Measurements from ENCODE around the gene TUBB4B.
"Not testable (repeated sequence)": the region's sequence is repeated elsewhere in the genome, so short reads cannot be mapped to it uniquely, and the experiment has no call there.

The TUBB4B gene

GRCh38 chr9:137236238-137236935 lies 4.7 kb upstream of the TUBB4B start:
- DNase-seq (ENCODE audit: low read depth, low spot score), result peak; percentile 76

GRCh38 chr9:137236936-137237421 lies 4.1 kb upstream of the TUBB4B start:
- DNase-seq (ENCODE audit: low read depth, low spot score), result no peak

GRCh38 chr9:137237759-137238726 lies 3.0 kb upstream of the TUBB4B start:
- no peak for DNase-seq (ENCODE audit: low read depth, low spot score)

GRCh38 chr9:137239541-137240200 lies 1.4 kb upstream of the TUBB4B start:
- not testable (repeated sequence) for DNase-seq (ENCODE audit: low read depth, low spot score)

GRCh38 chr9:137240318-137240840 lies 708 bp upstream of the TUBB4B start:
- DNase-seq (ENCODE audit: low read depth, low spot score), result peak; percentile 37

- DNase-seq (ENCODE audit: low read depth, low spot score), result peak; percentile 54
Measured at GRCh38 chr9:137241490-137242268, 592 bp downstream of the TUBB4B start.

- no peak for DNase-seq (ENCODE audit: low read depth, low spot score)
Measured at GRCh38 chr9:137242269-137243203, 1.4 kb downstream of the TUBB4B start.

- not testable (repeated sequence) for DNase-seq (ENCODE audit: low read depth, low spot score)
Measured at GRCh38 chr9:137243266-137243625, 2.2 kb downstream of the TUBB4B start.

- DNase-seq (ENCODE audit: low read depth, low spot score), result no peak
Measured at GRCh38 chr9:137243626-137244485, 2.8 kb downstream of the TUBB4B start.

- no peak for DNase-seq (ENCODE audit: low read depth, low spot score)
Measured at GRCh38 chr9:137244486-137245449, 3.7 kb downstream of the TUBB4B start.

GRCh38 chr9:137245450-137246421 lies 4.6 kb downstream of the TUBB4B start:
- no peak for DNase-seq (ENCODE audit: low read depth, low spot score)

- DNase-seq (ENCODE audit: low read depth, low spot score), result no peak
Measured at GRCh38 chr9:137247135-137247915, 6.2 kb downstream of the TUBB4B start.

- DNase-seq (ENCODE audit: low read depth, low spot score), result no peak
Measured at GRCh38 chr9:137247916-137248175, 6.8 kb downstream of the TUBB4B start.

GRCh38 chr9:137250329-137251193 lies 9.5 kb downstream of the TUBB4B start:
- no peak for DNase-seq (ENCODE audit: low read depth, low spot score)

GRCh38 chr9:137251194-137251461 lies 10.0 kb downstream of the TUBB4B start, which contains the start of gene STPG3:
TSS of gene STPG3 (plus strand) at chr9:137251286. CDS start at chr9:137251287, 1 bp downstream.
- DNase-seq (ENCODE audit: low read depth, low spot score), result no peak
